IMR-90 (cell line): ENCODE measurements around the gene TP53I11. TPM values are rescaled to one million over a fixed set of nuclear protein-coding genes. Genes with fewer than 3 reads are reported as not detected.
A peak's percentile ranks its signal among the peaks of the same experiment; 100 is the strongest.

Experiments
- ATAC-seq: fragments of 200-7000 bp; cut with Tn5 transposase; 2 replicates; pipeline ENCODE4 v1.9.1; 2020; ENCODE audit warnings: low read depth, mild to moderate bottlenecking, moderate library complexity
- BruUV-seq: library from RNA; stranded (reverse); fragments of 400-500 nt; replicated peaks from 2 replicates; lab custom pipeline; 2021; lab: Mats Ljungman, UMichigan
- CTCF ChIA-PET: fragments of 300-600 bp; formaldehyde crosslinking; extraction: SDS; loops from one replicate; lab custom pipeline; 2021; ENCODE audit warnings: antibody characterized with exemption; lab: Yijun Ruan, JAX
- POLR2A ChIA-PET: fragments of 300-600 bp; sonication (Branson Sonifier 250); formaldehyde crosslinking; loops from one replicate; lab custom pipeline; 2022; ENCODE audit warnings: antibody characterized with exemption; ENCODE audit not compliant: unreplicated experiment; lab: Charles Lee
- DNase-seq: peaks from one replicate; pipeline ENCODE4 v3.0.0; 2013
- H2AFZ ChIP-seq: replicated peaks from 2 replicates; pipeline ENCODE3; 2013; ENCODE audit warnings: low read length, mild to moderate bottlenecking; ENCODE audit not compliant: poor library complexity
- H2AK5ac ChIP-seq: 2 replicates; pipeline ENCODE4 v1.6.1; 2013; ENCODE audit warnings: low read depth, low read length, inconsistent platforms
- H2AK9ac ChIP-seq: replicated peaks from 2 replicates; pipeline ENCODE3; 2013; ENCODE audit warnings: mild to moderate bottlenecking, low read depth, low read length, moderate library complexity; ENCODE audit not compliant: poor library complexity
- H2BK120ac ChIP-seq: 2 replicates; pipeline ENCODE4 v1.6.1; 2013; ENCODE audit warnings: low read depth, low read length, inconsistent platforms
- H2BK15ac ChIP-seq: 3 replicates; pipeline ENCODE4 v1.6.1; 2013; ENCODE audit warnings: low read depth, low read length, inconsistent platforms
- H2BK20ac ChIP-seq: 2 replicates; pipeline ENCODE4 v1.6.1; 2013; ENCODE audit warnings: low read depth, mild to moderate bottlenecking, inconsistent platforms, low read length, moderate library complexity
- H2BK5ac ChIP-seq: 2 replicates; pipeline ENCODE4 v1.6.1; 2013; ENCODE audit warnings: mild to moderate bottlenecking, low read depth, low read length, inconsistent platforms; ENCODE audit not compliant: poor library complexity, severe bottlenecking
- H3K14ac ChIP-seq: replicated peaks from 2 replicates; pipeline ENCODE4 v1.6.1; 2013; ENCODE audit warnings: low read depth, low read length, inconsistent platforms
- H3K18ac ChIP-seq: 2 replicates; pipeline ENCODE4 v1.6.1; 2013; ENCODE audit warnings: low read depth, low read length, control low read depth
- H3K23ac ChIP-seq: 2 replicates; pipeline ENCODE4 v1.6.1; 2013; ENCODE audit warnings: low read depth, low read length, inconsistent platforms
- H3K27ac ChIP-seq: 2 replicates; pipeline ENCODE4 v1.5.1; 2013; ENCODE audit warnings: mild to moderate bottlenecking, control low read depth, low read length; ENCODE audit not compliant: insufficient read depth
- H3K27me3 ChIP-seq: 2 replicates; pipeline ENCODE4 v1.6.1; 2013; ENCODE audit warnings: low read length; ENCODE audit not compliant: control insufficient read depth, insufficient read depth
- H3K36me3 ChIP-seq: 2 replicates; pipeline ENCODE4 v1.6.1; 2013; ENCODE audit warnings: low read length, mixed read lengths; ENCODE audit not compliant: control insufficient read depth, insufficient read depth
- H3K4ac ChIP-seq: 2 replicates; pipeline ENCODE4 v1.6.1; 2013; ENCODE audit warnings: low read depth, low read length, inconsistent platforms
- H3K4me1 ChIP-seq: 2 replicates; pipeline ENCODE4 v1.6.1; 2013; ENCODE audit warnings: low read length, mixed read lengths; ENCODE audit not compliant: control insufficient read depth, insufficient read depth
- H3K4me2 ChIP-seq: 2 replicates; pipeline ENCODE4 v1.6.1; 2013; ENCODE audit warnings: low read depth, mild to moderate bottlenecking, control low read depth, low read length, moderate library complexity
- H3K4me3 ChIP-seq: 2 replicates; pipeline ENCODE4 v1.5.1; 2013; ENCODE audit warnings: low read depth, mild to moderate bottlenecking, control low read depth, low read length, moderate library complexity; ENCODE audit not compliant: insufficient read depth
- H3K56ac ChIP-seq: 2 replicates; pipeline ENCODE4 v1.6.1; 2013; ENCODE audit warnings: low read length, inconsistent platforms; ENCODE audit not compliant: insufficient read depth; ENCODE audit errors: extremely low read depth
- H3K79me1 ChIP-seq, 2 experiments: 2 replicates each; pipeline ENCODE4 v1.6.1; 2013; ENCODE audit warnings: low read length in 2 of 2, inconsistent platforms in 1 of 2, low read depth in 1 of 2
- H3K9ac ChIP-seq: 2 replicates; pipeline ENCODE4 v1.6.1; 2013; ENCODE audit warnings: low read depth, low read length, control low read depth
- H3K9me1 ChIP-seq: 2 replicates; pipeline ENCODE4 v1.6.1; 2013; ENCODE audit warnings: low read length, inconsistent platforms; ENCODE audit not compliant: insufficient read depth
- H3K9me3 ChIP-seq: 2 replicates; pipeline ENCODE4 v1.6.1; 2013; ENCODE audit warnings: low read length; ENCODE audit not compliant: control insufficient read depth, insufficient read depth
- H4K20me1 ChIP-seq: 2 replicates; pipeline ENCODE4 v1.6.1; 2013; ENCODE audit warnings: low read length, inconsistent platforms; ENCODE audit not compliant: insufficient read depth
- H4K5ac ChIP-seq: 2 replicates; pipeline ENCODE4 v1.6.1; 2013; ENCODE audit warnings: mild to moderate bottlenecking, low read depth, low read length, control low read depth
- H4K8ac ChIP-seq, 2 experiments: 2 replicates each; pipeline ENCODE4 v1.6.1; 2013; ENCODE audit warnings: low read depth in 2 of 2, low read length in 2 of 2, control low read depth in 1 of 2, inconsistent platforms in 1 of 2
- H4K91ac ChIP-seq: 2 replicates; pipeline ENCODE4 v1.6.1; 2013; ENCODE audit warnings: low read depth, low read length, inconsistent platforms; ENCODE audit not compliant: insufficient read depth
- BHLHE40 ChIP-seq: fragments of 150-350 bp; IDR thresholded peaks from 2 replicates; pipeline ENCODE4 v1.6.1; 2016; ENCODE audit warnings: mild to moderate bottlenecking, low read depth, low read length
- CEBPB ChIP-seq: IDR thresholded peaks from 2 replicates; pipeline ENCODE4 v1.6.1; 2012; ENCODE audit warnings: low read depth, low read length, improper control_type of control experiment
- CHD1 ChIP-seq: IDR thresholded peaks from 2 replicates; pipeline ENCODE4 v1.6.1; 2012; ENCODE audit warnings: low read depth, low read length, improper control_type of control experiment
- FOS ChIP-seq: fragments of 150-350 bp; IDR thresholded peaks from 2 replicates; pipeline ENCODE4 v1.6.1; 2016; ENCODE audit warnings: low read depth, low read length
- MAFK ChIP-seq: IDR thresholded peaks from 2 replicates; pipeline ENCODE4 v1.6.1; 2012; ENCODE audit warnings: low read depth, low read length, improper control_type of control experiment
- MAZ ChIP-seq: IDR thresholded peaks from 2 replicates; pipeline ENCODE4 v1.6.1; 2012; ENCODE audit warnings: low read depth, mild to moderate bottlenecking, low read length, improper control_type of control experiment, moderate library complexity, borderline replicate concordance
- MXI1 ChIP-seq: IDR thresholded peaks from 2 replicates; pipeline ENCODE4 v1.6.1; 2012; ENCODE audit warnings: low read depth, mild to moderate bottlenecking, low read length, moderate library complexity, borderline replicate concordance
- NFE2L2 ChIP-seq: fragments of 150-350 bp; IDR thresholded peaks from 2 replicates; pipeline ENCODE4 v1.6.1; 2016; ENCODE audit warnings: low read depth, mild to moderate bottlenecking, low read length
- POLR2A ChIP-seq: IDR thresholded peaks from 2 replicates; pipeline ENCODE4 v1.6.1; 2012; ENCODE audit warnings: mild to moderate bottlenecking, low read depth, low read length
- RAD21 ChIP-seq: IDR thresholded peaks from 2 replicates; pipeline ENCODE4 v1.6.1; 2012; ENCODE audit warnings: low read length, improper control_type of control experiment
- RCOR1 ChIP-seq: IDR thresholded peaks from 2 replicates; pipeline ENCODE4 v1.6.1; 2012; ENCODE audit warnings: mild to moderate bottlenecking, low read length, improper control_type of control experiment; ENCODE audit not compliant: insufficient replicate concordance
- RFX5 ChIP-seq: IDR thresholded peaks from 2 replicates; pipeline ENCODE4 v1.8.0; 2012; ENCODE audit warnings: low read depth, mild to moderate bottlenecking, low read length, moderate library complexity
- SMC3 ChIP-seq: fragments of 150-350 bp; IDR thresholded peaks from 2 replicates; pipeline ENCODE4 v1.6.1; 2016; ENCODE audit warnings: low read depth, mild to moderate bottlenecking, antibody characterized with exemption, low read length, moderate library complexity
- WGBS, 2 experiments: methylation state at CpG; one replicate each; pipeline versions ENCODE4 v1.1.5 to v1.1.7; 2013; ENCODE audit warnings: missing lambda C conversion rate in 2 of 2; ENCODE audit not compliant: insufficient read length in 1 of 2; ENCODE audit errors: extremely low coverage in 2 of 2; 5-methylcytosine and 5-hydroxymethylcytosine counted together
- dilution Hi-C: fragments of 300-500 bp; cut with HindIII; formaldehyde crosslinking; loops from one replicate; pipeline ENCODE4 v1.14.3; 2018; ENCODE audit warnings: low sequenced_read_pairs; ENCODE audit not compliant: unreplicated experiment
- in situ Hi-C: fragments of 300-500 bp; cut with MboI; formaldehyde crosslinking; loops from 3 replicates; pipeline ENCODE4 v1.14.3; 2019; ENCODE audit warnings: low sequenced_read_pairs, inconsistent platforms, mixed read lengths
- intact Hi-C: fragments of 100-400 bp; cut with micrococcal nuclease; formaldehyde crosslinking; loops from 2 replicates; pipeline ENCODE4 v1.10.0; 2022
- polyA plus RNA-seq, 3 experiments: library from polyadenylated mRNA; depleted of rRNA; stranded (reverse); fragments of >200 nt; gene quantifications; 2 replicates each; pipeline ENCODE4 v1.2.3, GENCODE V29; 2012; ENCODE audit warnings: low replicate concordance in 1 of 3
- total RNA-seq: library from RNA; depleted of rRNA; stranded (reverse); fragments of >200 nt; gene quantifications from 2 replicates; pipeline ENCODE4 v1.2.3, GENCODE V29; 2012
- TF ChIP-seq, protein P1 (sequence below): conservative IDR thresholded peaks from 2 replicates; pipeline ENCODE4 v1.5.1; 2012; ENCODE audit warnings: mild to moderate bottlenecking, low read depth, low read length, improper control_type of control experiment
- TF ChIP-seq, protein P2 (sequence below): fragments of 150-350 bp; IDR thresholded peaks from 2 replicates; pipeline ENCODE4 v1.6.1; 2016; ENCODE audit warnings: low read depth, mild to moderate bottlenecking, low read length, moderate library complexity, borderline replicate concordance
- TF ChIP-seq, protein P3 (sequence below): fragments of 150-350 bp; IDR thresholded peaks from 2 replicates; pipeline ENCODE4 v1.6.1; 2017; ENCODE audit warnings: mild to moderate bottlenecking, antibody characterized with exemption, low read length, low read depth

Gene TP53I11
- total and polyA plus RNA-seq, 2 of the 4 experiments (the other 2 are of a cell fraction), result 3.9 to 22.0 TPM

DNA sequence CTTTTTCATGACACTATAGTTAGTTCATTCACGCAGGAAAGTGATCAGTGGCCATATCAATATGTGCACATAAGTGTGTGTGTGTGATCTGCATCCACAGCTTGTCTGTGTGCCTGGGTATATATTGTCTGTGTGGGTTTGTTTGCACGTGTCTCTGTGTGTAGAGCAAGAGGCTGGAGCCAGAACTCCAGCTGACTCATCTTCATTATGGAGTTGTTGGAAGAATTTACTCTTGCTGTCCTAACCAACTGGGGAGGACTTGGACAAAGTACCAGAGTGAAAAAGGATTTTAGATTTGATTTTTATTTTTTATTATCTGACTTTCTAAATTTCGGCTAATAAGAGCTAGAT, 63.9 kb downstream of the TP53I11 start:
- H3K56ac ChIP-seq, result no peak overlapping the region
- no peak for TF ChIP-seq CHD1
- peak; percentile 96 for TF ChIP-seq BHLHE40
- TF ChIP-seq MAFK, result no peak
- no peak for TF ChIP-seq CEBPB
- no peak for TF ChIP-seq MAZ
- TF ChIP-seq FOS, result peak; percentile 44; the same call in 1 of the 2 replicates
- no peak; the same call in 1 of the 2 replicates for TF ChIP-seq NFE2L2
- peak; percentile 83 for TF ChIP-seq MXI1
- TF ChIP-seq, protein P1, sequence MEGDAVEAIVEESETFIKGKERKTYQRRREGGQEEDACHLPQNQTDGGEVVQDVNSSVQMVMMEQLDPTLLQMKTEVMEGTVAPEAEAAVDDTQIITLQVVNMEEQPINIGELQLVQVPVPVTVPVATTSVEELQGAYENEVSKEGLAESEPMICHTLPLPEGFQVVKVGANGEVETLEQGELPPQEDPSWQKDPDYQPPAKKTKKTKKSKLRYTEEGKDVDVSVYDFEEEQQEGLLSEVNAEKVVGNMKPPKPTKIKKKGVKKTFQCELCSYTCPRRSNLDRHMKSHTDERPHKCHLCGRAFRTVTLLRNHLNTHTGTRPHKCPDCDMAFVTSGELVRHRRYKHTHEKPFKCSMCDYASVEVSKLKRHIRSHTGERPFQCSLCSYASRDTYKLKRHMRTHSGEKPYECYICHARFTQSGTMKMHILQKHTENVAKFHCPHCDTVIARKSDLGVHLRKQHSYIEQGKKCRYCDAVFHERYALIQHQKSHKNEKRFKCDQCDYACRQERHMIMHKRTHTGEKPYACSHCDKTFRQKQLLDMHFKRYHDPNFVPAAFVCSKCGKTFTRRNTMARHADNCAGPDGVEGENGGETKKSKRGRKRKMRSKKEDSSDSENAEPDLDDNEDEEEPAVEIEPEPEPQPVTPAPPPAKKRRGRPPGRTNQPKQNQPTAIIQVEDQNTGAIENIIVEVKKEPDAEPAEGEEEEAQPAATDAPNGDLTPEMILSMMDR, result no peak
- TF ChIP-seq RCOR1, result no peak
- TF ChIP-seq POLR2A, result no peak
- TF ChIP-seq, protein P2, sequence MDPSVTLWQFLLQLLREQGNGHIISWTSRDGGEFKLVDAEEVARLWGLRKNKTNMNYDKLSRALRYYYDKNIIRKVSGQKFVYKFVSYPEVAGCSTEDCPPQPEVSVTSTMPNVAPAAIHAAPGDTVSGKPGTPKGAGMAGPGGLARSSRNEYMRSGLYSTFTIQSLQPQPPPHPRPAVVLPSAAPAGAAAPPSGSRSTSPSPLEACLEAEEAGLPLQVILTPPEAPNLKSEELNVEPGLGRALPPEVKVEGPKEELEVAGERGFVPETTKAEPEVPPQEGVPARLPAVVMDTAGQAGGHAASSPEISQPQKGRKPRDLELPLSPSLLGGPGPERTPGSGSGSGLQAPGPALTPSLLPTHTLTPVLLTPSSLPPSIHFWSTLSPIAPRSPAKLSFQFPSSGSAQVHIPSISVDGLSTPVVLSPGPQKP, result no peak
- no peak for TF ChIP-seq RAD21
- no peak for TF ChIP-seq RFX5
- TF ChIP-seq, protein P3, sequence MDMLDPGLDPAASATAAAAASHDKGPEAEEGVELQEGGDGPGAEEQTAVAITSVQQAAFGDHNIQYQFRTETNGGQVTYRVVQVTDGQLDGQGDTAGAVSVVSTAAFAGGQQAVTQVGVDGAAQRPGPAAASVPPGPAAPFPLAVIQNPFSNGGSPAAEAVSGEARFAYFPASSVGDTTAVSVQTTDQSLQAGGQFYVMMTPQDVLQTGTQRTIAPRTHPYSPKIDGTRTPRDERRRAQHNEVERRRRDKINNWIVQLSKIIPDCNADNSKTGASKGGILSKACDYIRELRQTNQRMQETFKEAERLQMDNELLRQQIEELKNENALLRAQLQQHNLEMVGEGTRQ, result peak; percentile 10; the same call in 1 of the 2 replicates
- TF ChIP-seq SMC3, result no peak
- DNase-seq (peak; percentile 86), ATAC-seq (peak; percentile 91)
- H3K4ac ChIP-seq, result no peak overlapping the region
- H3K9me3 ChIP-seq, result no peaks in the 10 kb centered on the region
- dilution Hi-C loops, result loop anchor here (25.0 kb wide), 1 partner anchor 124 kb away; no protein-coding TSS in a partner anchor
- no peaks in the 10 kb centered on the region for H3K36me3 ChIP-seq
- no peak overlapping the region for H2BK20ac ChIP-seq
- no peaks in the 10 kb centered on the region for H3K79me1 ChIP-seq
- no peaks in the 10 kb centered on the region for H4K20me1 ChIP-seq
- H3K9me1 ChIP-seq, result no peaks in the 10 kb centered on the region
- no peak overlapping the region for H3K23ac ChIP-seq
- H3K18ac ChIP-seq, result no peak overlapping the region
- no CpG with 5 or more reads among the region's 3 CpGs for WGBS, 2 experiments
- in situ Hi-C loops, result no loop called here
- H2BK15ac ChIP-seq, result no peak overlapping the region
- peaks cover 18% of the 10 kb centered on the region for H3K27me3 ChIP-seq
- H3K9ac ChIP-seq, result no peak overlapping the region
- ChIA-PET POLR2A (interaction anchor here (0.6 kb wide), 1 partner anchor 25 kb away, joined by 3 read pairs; no protein-coding TSS in a partner anchor), CTCF (interaction anchor here (1.3 kb wide), 2 partner anchors 13 to 51 kb away, joined by 3 to 4 read pairs; no protein-coding TSS in a partner anchor)
- no peak overlapping the region for H2AK9ac ChIP-seq
- peak overlapping the region; percentile 58; the same call in 1 of the 2 replicates for H4K91ac ChIP-seq
- peak overlapping the region; percentile 11; the same call in 1 of the 2 replicates for H3K27ac ChIP-seq
- H2BK5ac ChIP-seq, result peak overlapping the region; percentile 23
- no peak overlapping the region for H2AK5ac ChIP-seq
- H3K4me3 ChIP-seq, result no peak overlapping the region
- no peak overlapping the region; the same call in 1 of the 2 replicates for H4K5ac ChIP-seq
- H2AFZ ChIP-seq, result no peak overlapping the region
- H3K4me1 ChIP-seq, result peaks cover 11% of the 10 kb centered on the region
- H3K4me2 ChIP-seq, result no peak overlapping the region
- H4K8ac ChIP-seq, result no peak overlapping the region
- BruUV-seq, result no TSS peak
- peak overlapping the region; percentile 4; the same call in 1 of the 2 replicates for H2BK120ac ChIP-seq
- intact Hi-C loops, result loop anchor here (2.0 to 5.0 kb wide), 3 partner anchors 44 to 158 kb away; no protein-coding TSS in a partner anchor
- no peak overlapping the region for H3K14ac ChIP-seq
